CD1c-positive myeloid dendritic cell (primary cell): ENCODE results near the gene ERICH6.

ENCODE experiments used
- DNase-seq: peaks from one replicate; pipeline ENCODE4 v3.0.0-alpha.2; 2016; ENCODE audit errors: extremely low spot score

The ERICH6 gene

DNA sequence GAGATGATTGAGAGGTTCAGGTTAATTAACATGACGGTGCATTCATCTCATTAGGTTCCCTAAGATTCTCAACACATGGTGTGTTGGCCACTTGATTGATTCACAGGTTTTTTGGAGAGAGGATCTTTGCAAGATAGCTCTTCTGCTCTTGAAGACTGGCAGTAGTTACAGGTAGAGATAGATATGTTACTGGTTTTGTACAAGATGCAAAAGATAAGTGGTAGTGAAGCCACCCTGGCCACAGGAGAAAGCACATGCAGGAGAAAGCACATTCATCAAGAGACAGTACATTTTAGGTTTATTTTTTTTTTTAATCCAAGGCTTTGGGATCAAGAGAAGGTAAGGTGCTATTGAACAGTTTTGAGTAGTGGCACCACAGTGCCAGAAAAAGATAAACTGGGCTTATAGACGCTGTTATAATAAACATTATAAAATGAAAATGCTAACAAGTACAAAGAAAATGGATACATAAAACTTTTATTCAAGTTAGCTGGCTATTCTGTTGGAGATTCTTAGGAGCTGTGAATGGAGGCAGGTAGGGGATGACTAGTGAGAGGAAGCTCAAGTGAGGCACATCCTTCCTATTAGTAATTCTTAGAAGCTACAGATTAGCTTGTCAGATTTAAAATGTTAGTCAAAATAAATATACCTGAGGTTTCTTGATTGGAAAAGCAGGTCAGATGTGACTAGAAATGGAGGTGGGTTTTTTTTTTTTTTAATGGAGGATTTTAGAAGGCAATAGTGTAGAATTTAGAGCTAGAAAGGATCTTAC is 89.8 kb downstream of the ERICH6 start:
- DNase-seq: no peak

DNA sequence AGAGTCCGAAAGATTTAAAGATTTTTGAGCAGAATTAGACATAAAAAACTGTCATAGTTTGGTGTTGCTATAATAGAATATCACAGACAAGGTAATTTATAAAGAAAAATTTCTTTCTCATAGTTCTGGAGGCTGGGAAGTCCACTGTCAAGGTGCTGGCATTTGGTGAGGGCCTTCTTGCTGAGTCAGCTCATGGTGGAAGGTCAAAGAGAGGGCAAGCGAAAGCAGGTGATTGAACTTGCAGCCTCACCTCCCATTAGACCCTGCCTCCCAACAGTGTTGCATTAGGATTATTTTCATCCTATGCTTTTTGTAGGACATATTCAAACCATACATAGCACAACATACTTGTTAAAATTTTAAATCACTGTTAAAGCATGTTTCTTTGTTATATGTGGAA is 90.7 kb downstream of the ERICH6 start:
- no peak for DNase-seq

- DNase-seq: no peak
Measured at GRCh38 chr3:150612494-150612893, 91.2 kb downstream of the ERICH6 start.

- no peak for DNase-seq
Measured at GRCh38 chr3:150611666-150612065, 92.1 kb downstream of the ERICH6 start.

GRCh38 chr3:150610785-150611184 is 92.9 kb downstream of the ERICH6 start:
- DNase-seq: no peak

DNA sequence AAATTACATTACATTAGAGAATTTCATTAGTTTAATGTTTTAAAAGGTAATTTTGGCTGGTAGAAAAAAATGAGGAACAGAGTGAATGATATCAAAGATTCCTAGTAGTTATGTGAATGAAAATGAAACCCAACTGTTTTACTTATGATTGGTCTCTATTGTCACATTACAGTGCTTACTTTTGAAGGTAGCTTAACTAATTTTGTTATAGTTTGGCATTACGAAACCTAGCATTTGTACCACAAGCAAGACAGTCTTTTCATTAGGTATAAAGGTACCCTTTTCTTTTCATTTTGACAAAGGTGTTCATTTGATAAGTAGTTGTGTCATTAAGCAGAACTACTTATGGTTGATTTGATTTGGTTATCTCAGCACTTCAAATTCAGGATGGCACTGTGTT is 93.7 kb downstream of the ERICH6 start:
- DNase-seq: no peak
